K562 (cell line): ENCODE results near the gene KRTAP6-1. TPM values are rescaled to one million over a fixed set of nuclear protein-coding genes. Genes with fewer than 3 reads are reported as not detected.

Experiments used
- ATAC-seq: fragments of 200-7000 bp; cut with Tn5 transposase; 3 replicates; pipeline ENCODE4 v1.9.1; 2020; ENCODE audit warnings: moderate library complexity
- BruUV-seq: library from RNA; stranded (reverse); fragments of 400-500 nt; replicated peaks from 2 replicates; lab custom pipeline; 2021; lab: Mats Ljungman, UMichigan
- CTCF ChIA-PET: fragments of 300-600 bp; formaldehyde crosslinking; extraction: SDS; loops from one replicate; lab custom pipeline; 2021; ENCODE audit warnings: low intra/inter-chr PET ratio; lab: Yijun Ruan, JAX
- POLR2A ChIA-PET: fragments of 300-600, 350-650 bp; sonication (Branson Sonifier 250); formaldehyde crosslinking; extraction: SDS; loops from one replicate; lab custom pipeline; 2021; ENCODE audit warnings: antibody characterized with exemption, inconsistent platforms; lab: Yijun Ruan, JAX
- DNase-seq, 4 experiments: peaks; one replicate each; pipeline versions ENCODE4 v3.0.0 to v3.0.0-alpha.2; 2011 to 2018; ENCODE audit warnings: low spot score in 3 of 4, mixed read lengths in 3 of 4; ENCODE audit errors: extremely low read depth in 1 of 4
- FAIRE-seq: peaks from 2 replicates; lab custom pipeline; 2011; peaks lifted over from hg19 to GRCh38; lab: Jason Lieb, UNC
- H2AFZ ChIP-seq: 2 replicates; pipeline ENCODE4 v1.6.0; 2011; ENCODE audit warnings: low read depth, low read length, control low read depth, inconsistent platforms
- H3K27ac ChIP-seq: fragments of 200-600 bp; 3 replicates; pipeline ENCODE4 v1.8.0; 2011; ENCODE audit warnings: low read depth, mild to moderate bottlenecking, control low read depth, inconsistent platforms, low read length, moderate library complexity, mixed read lengths; ENCODE audit errors: extremely low read depth
- H3K27me3 ChIP-seq, 2 experiments: fragments of 300-600 bp in 1 of 2; 2 replicates in 1 of 2; 3 replicates in 1 of 2; pipeline versions ENCODE4 v1.6.0 to v1.8.0; 2011; ENCODE audit warnings: inconsistent platforms in 2 of 2, low read length in 2 of 2, mild to moderate bottlenecking in 1 of 2, mixed read lengths in 1 of 2, moderate library complexity in 1 of 2; ENCODE audit not compliant: control insufficient read depth in 2 of 2, insufficient read depth in 2 of 2
- H3K36me3 ChIP-seq: fragments of 300-600 bp; 3 replicates; pipeline ENCODE4 v1.8.0; 2011; ENCODE audit warnings: mild to moderate bottlenecking, low read length, inconsistent platforms; ENCODE audit not compliant: control insufficient read depth, insufficient read depth
- H3K4me1 ChIP-seq, 2 experiments: fragments of 200-600 bp in 1 of 2; replicated peaks in 1 of 2; 2 replicates in 1 of 2; 3 replicates in 1 of 2; pipeline versions ENCODE4 v1.5.1 to v1.8.0; 2011; ENCODE audit warnings: inconsistent platforms in 2 of 2, low read length in 2 of 2, mild to moderate bottlenecking in 1 of 2, mixed read lengths in 1 of 2, moderate library complexity in 1 of 2; ENCODE audit not compliant: control insufficient read depth in 2 of 2, insufficient read depth in 2 of 2
- H3K4me2 ChIP-seq: 2 replicates; pipeline ENCODE4 v1.6.1; 2011; ENCODE audit warnings: low read length, control low read depth, inconsistent platforms, mixed read lengths; ENCODE audit not compliant: insufficient read depth
- H3K4me3 ChIP-seq: fragments of 200-600 bp; sonication (generic), shearing (Covaris generic); 2 replicates; pipeline ENCODE4 v1.5.1; 2016; ENCODE audit warnings: control low read depth, inconsistent platforms
- H3K79me2 ChIP-seq: fragments of 200-600 bp; 3 replicates; pipeline ENCODE4 v1.8.0; 2011; ENCODE audit warnings: low read length, inconsistent platforms; ENCODE audit not compliant: control insufficient read depth, insufficient read depth
- H3K9ac ChIP-seq, 2 experiments: 2 replicates each; pipeline versions ENCODE4 v1.6.0 to v1.6.1; 2011; ENCODE audit warnings: low read depth in 2 of 2, low read length in 2 of 2, control low read depth in 1 of 2, inconsistent platforms in 1 of 2, mild to moderate bottlenecking in 1 of 2, mixed read lengths in 1 of 2; ENCODE audit not compliant: insufficient read depth in 1 of 2
- H3K9me1 ChIP-seq: one replicate; pipeline ENCODE4 v1.6.0; 2011; ENCODE audit warnings: inconsistent platforms, mild to moderate bottlenecking, low read length, moderate library complexity; ENCODE audit not compliant: control insufficient read depth, insufficient read depth
- H3K9me3 ChIP-seq: replicated peaks from 2 replicates; pipeline ENCODE4 v1.5.1; 2011; ENCODE audit warnings: low read depth, low read length, inconsistent platforms; ENCODE audit not compliant: control insufficient read depth, insufficient read depth
- H4K20me1 ChIP-seq: replicated peaks from 2 replicates; pipeline ENCODE4 v1.6.1; 2011; ENCODE audit warnings: low read length, inconsistent platforms, mixed read lengths; ENCODE audit not compliant: control insufficient read depth, insufficient read depth
- ATF1 ChIP-seq, 2 experiments: fragments of 450-650 bp in 1 of 2; IDR thresholded peaks; 2 replicates each; pipeline ENCODE4 v1.6.1; 2016; ENCODE audit warnings: missing compliant biosample characterization in 1 of 2, missing genetic modification characterization in 1 of 2
- CGGBP1 ChIP-seq: fragments of 250-450 bp; sonication (Bioruptor Pico); IDR thresholded peaks from 2 replicates; pipeline ENCODE4 v1.9.0; 2021; ENCODE audit warnings: mild to moderate bottlenecking
- CHD4 ChIP-seq: fragments of 200-600 bp; sonication (generic); IDR thresholded peaks from 3 replicates; pipeline ENCODE4 v1.6.1; 2012; ENCODE audit warnings: low read depth, mild to moderate bottlenecking, mixed read lengths, low read length, inconsistent platforms; ENCODE audit not compliant: insufficient read depth, insufficient replicate concordance, poor library complexity, severe bottlenecking
- CREBBP ChIP-seq: IDR thresholded peaks from one replicate; pipeline ENCODE4 v1.6.1; 2012; ENCODE audit warnings: low read depth, mild to moderate bottlenecking, control low read depth, inconsistent platforms, low read length
- DDX20 ChIP-seq: fragments of 450-650 bp; IDR thresholded peaks from 2 replicates; pipeline ENCODE4 v1.6.1; 2016; ENCODE audit warnings: missing genetic modification characterization, low read depth, mild to moderate bottlenecking, missing compliant biosample characterization, moderate library complexity
- RAD51 ChIP-seq: fragments of 450-650 bp; IDR thresholded peaks from 2 replicates; pipeline ENCODE4 v1.7.1; 2016; ENCODE audit warnings: low read depth, mild to moderate bottlenecking, borderline replicate concordance
- RHOXF2B ChIP-seq: fragments of 250-450 bp; sonication (Bioruptor Pico); conservative IDR thresholded peaks from 2 replicates; pipeline ENCODE4 v1.5.1; 2021
- SLC30A9 ChIP-seq: fragments of 250-450 bp; sonication (Bioruptor Pico); IDR thresholded peaks from 2 replicates; pipeline ENCODE4 v1.8.0; 2022; ENCODE audit warnings: mild to moderate bottlenecking, moderate library complexity
- SMARCE1 ChIP-seq: fragments of 450-650 bp; IDR thresholded peaks from 2 replicates; pipeline ENCODE4 v1.7.1; 2016; ENCODE audit warnings: mild to moderate bottlenecking
- STAT5A ChIP-seq: IDR thresholded peaks from 2 replicates; pipeline ENCODE4 v1.6.1; 2012; ENCODE audit warnings: low read length, inconsistent platforms, borderline replicate concordance
- ZBTB9 ChIP-seq: fragments of 450-650 bp; formaldehyde crosslinking; IDR thresholded peaks from 2 replicates; pipeline ENCODE4 v1.4.0; 2020; ENCODE audit warnings: mild to moderate bottlenecking, moderate library complexity
- ZNF146 ChIP-seq: IDR thresholded peaks from one replicate; pipeline ENCODE4 v1.6.1; 2018; ENCODE audit warnings: missing compliant biosample characterization; ENCODE audit not compliant: unreplicated experiment
- ZNF165 ChIP-seq: fragments of 250-450 bp; sonication (Bioruptor Pico); IDR thresholded peaks from 2 replicates; pipeline ENCODE4 v1.4.0; 2020; ENCODE audit warnings: borderline replicate concordance
- ZNF282 ChIP-seq: sonication (generic); formaldehyde crosslinking; IDR thresholded peaks from 2 replicates; pipeline ENCODE4 v1.8.1; 2023; ENCODE audit warnings: missing genetic modification reagents
- ZNF445 ChIP-seq: fragments of 250-450 bp; sonication (Bioruptor Pico); IDR thresholded peaks from 2 replicates; pipeline ENCODE4 v1.4.0; 2020; ENCODE audit warnings: low read depth, mild to moderate bottlenecking, moderate library complexity
- WGBS: fragments of 100-300 bp; shearing (Covaris generic); methylation state at CpG from one replicate; pipeline ENCODE4 v1.1.6; 2016; ENCODE audit warnings: low coverage, mixed read lengths; ENCODE audit not compliant: insufficient coverage; ENCODE audit errors: missing lambda C conversion rate; 5-methylcytosine and 5-hydroxymethylcytosine counted together
- in situ Hi-C: fragments of 300-500 bp; cut with MboI; formaldehyde crosslinking; loops from 4 replicates; pipeline ENCODE4 v1.15.0; 2018; ENCODE audit warnings: inconsistent platforms, mixed read lengths
- intact Hi-C: fragments of 100-400 bp; cut with micrococcal nuclease; formaldehyde crosslinking; loops from 2 replicates; pipeline ENCODE4 v1.14.2; 2022
- polyA plus RNA-seq, 8 experiments: library from polyadenylated mRNA; depleted of rRNA in 4 of 8; stranded (reverse) in 5 of 8; unstranded in 3 of 8; fragments of >200 nt; fragmentation: Nextera tagmentation in 2 of 8; fragmentation: Illumina TruSeq in 1 of 8; extraction: Ambion mirVana in 2 of 8; extraction: Trizol in 1 of 8; gene quantifications; 2 replicates each; pipeline versions ENCODE4 v1.2.1 to v1.2.3, GENCODE V29; 2011 to 2014; ENCODE audit warnings: inconsistent platforms in 1 of 8, missing spikeins in 1 of 8
- total RNA-seq, 7 experiments: library from RNA; depleted of rRNA in 6 of 7; stranded (reverse); fragments of >200 nt in 6 of 7; fragmentation: Illumina TruSeq in 2 of 7; extraction: Trizol in 2 of 7; gene quantifications; 2 replicates each; pipeline versions ENCODE4 v1.2.1 to v1.2.3, GENCODE V29; 2011 to 2021; ENCODE audit warnings: low replicate concordance in 1 of 7

KRTAP6-1 gene
- total and polyA plus RNA-seq, 9 of the 15 experiments (the other 6 are each of a cell fraction or from before 2014, with no cell fraction given), result not detected

- Histone ChIP-seq H3K9me1 (no peaks in the 10 kb centered on the region), H3K4me2 (no peak within 1 kb of the TSS), H3K9ac (no peak within 1 kb of the TSS), H3K9me3 (no peaks in the 10 kb centered on the region; the same call in 1 of the 2 replicates), H4K20me1 (no peaks in the 10 kb centered on the region), H3K36me3 (no peaks in the 10 kb centered on the region), H3K79me2 (no peaks in the 10 kb centered on the region), H2AFZ (no peak within 1 kb of the TSS), H3K27ac (no peak within 1 kb of the TSS), H3K4me1 (no peaks in the 10 kb centered on the region), H3K4me3 (no peak within 1 kb of the TSS), H3K27me3 (no peaks in the 10 kb centered on the region)
- 0% methylated on average over 3 of the region's 3 CpGs for WGBS
- no peak for ATAC-seq
- FAIRE-seq, result no peak
- DNase-seq, result no peak
- in situ Hi-C loops (no loop called here), intact Hi-C loops (no loop called here)
- no TSS peak for BruUV-seq
- ChIA-PET CTCF (no interaction called here), POLR2A (no interaction called here)
- TF ChIP-seq SMARCE1 (no peak), ZNF282 (CRISPR knock-in tag) (no peak), DDX20 (tag) (no peak), CGGBP1 (no peak), ZNF445 (CRISPR knock-in tag) (no peak), SLC30A9 (no peak), RHOXF2B (CRISPR knock-in tag) (no peak), STAT5A (no peak), RAD51 (no peak), ZNF146 (CRISPR knock-in tag) (no peak), CHD4 (no peak), ZNF165 (CRISPR knock-in tag) (no peak), CREBBP (no peak), ATF1 (CRISPR knock-in tag; IDR thresholded peaks at IDR 0.05) (no peak), ATF1 (tag; IDR thresholded peaks at IDR 0.05) (no peak), ZBTB9 (CRISPR knock-in tag) (no peak)
- TF ChIP-seq, all 486 proteins: peak for 0
These were observed 6.8 kb upstream of the KRTAP6-1 start, which contains the start of gene KRTAP20-4 for GRCh38 chr21:30620522-30620921. Gene KRTAP20-4, plus strand, starts transcription at chr21:30620627.
